HG03469 (cell line): ENCODE data around the gene GLIPR1.
"Not testable (repeated sequence)": the region's sequence is repeated elsewhere in the genome, so short reads cannot be mapped to it uniquely, and the experiment has no call there.

ENCODE experiments used
- ATAC-seq: cut with Tn5 transposase; IDR thresholded peaks from one replicate; pipeline ENCODE4 v1.9.1; 2021; ENCODE audit warnings: mild to moderate bottlenecking, moderate library complexity, moderate number of reproducible peaks; ENCODE audit not compliant: unreplicated experiment

GLIPR1 gene

GRCh38 chr12:75480469-75480949 is at the start of gene GLIPR1:
Gene GLIPR1, plus strand, starts transcription at chr12:75480755. Its CDS starts 126 bp downstream, at chr12:75480881.
- peak; percentile 92 for ATAC-seq

DNA sequence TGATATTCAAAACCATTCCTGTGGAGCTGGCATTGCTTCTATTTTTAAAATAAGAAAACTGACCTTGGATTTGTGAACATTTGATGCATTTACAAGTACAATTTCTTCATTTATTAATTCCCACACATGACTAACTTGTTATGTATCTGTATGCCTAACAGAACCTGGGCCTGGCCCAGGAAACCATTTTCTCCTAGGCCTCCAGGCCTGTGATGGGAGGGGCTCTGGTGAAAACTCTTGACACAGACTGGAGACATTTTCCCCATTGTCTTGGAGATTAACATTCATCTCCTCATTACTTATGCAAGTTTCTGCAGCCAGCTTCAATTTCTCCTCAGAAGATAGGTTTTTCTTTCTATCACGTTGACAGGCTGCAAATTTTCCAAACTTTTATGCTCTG is 47.6 kb upstream of the GLIPR1 start:
- no peak for ATAC-seq

- peak; percentile 71 for ATAC-seq
Observed at GRCh38 chr12:75437564-75437963, 43.0 kb upstream of the GLIPR1 start.

DNA sequence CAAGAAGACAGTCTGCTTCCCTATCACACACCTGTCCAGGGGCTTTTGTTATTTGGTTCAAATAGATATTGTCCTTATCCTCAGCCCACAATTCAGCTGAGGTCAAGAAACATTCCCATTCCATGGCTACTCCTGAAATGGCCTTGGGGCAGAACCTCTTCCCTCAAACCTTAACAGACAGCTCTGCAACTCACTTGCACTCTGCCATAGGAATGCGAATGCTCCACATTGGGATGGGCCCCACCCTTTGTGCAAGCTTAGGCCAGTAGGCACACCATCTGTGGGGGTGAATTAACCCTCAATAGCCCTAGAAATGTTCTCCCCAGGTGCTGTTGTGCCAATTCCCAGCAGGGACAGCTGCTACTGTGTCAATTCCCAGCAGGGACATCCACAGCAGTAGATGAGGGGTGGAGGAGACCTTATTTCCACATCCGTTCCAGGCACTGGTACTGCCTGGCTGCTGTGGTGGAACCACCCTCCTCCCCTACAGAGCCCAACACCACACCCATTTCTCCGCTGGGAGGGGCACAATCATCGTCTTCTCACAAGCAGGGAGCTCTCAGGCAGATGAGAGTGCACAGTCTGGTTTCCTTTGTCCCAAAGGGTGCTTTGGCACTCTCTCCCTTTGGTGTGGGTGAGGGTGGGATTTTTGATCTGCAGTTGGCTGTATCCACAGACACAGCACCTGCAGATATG is 42.3 kb upstream of the GLIPR1 start:
- ATAC-seq = no peak

- ATAC-seq = no peak
Observed at GRCh38 chr12:75439048-75439447, 41.5 kb upstream of the GLIPR1 start.

DNA sequence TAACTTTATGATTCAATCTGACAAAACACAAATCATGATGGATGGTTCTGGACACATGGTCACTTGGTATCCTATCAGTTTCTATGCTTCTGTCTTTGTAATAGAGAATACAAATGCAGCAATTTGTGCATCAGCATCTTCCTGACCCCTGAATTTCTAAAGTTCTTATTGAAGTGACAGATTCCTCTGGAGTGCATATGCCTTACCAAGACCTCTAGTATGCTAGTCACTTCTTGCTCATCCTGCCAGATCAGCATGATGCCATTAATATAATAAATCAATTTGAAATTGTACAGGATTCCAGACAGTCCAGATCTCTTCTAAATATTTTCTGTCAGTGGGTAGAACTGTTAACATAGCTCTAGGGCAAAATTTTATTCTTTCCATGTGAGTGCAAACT is 40.6 kb upstream of the GLIPR1 start:
- no peak for ATAC-seq

DNA sequence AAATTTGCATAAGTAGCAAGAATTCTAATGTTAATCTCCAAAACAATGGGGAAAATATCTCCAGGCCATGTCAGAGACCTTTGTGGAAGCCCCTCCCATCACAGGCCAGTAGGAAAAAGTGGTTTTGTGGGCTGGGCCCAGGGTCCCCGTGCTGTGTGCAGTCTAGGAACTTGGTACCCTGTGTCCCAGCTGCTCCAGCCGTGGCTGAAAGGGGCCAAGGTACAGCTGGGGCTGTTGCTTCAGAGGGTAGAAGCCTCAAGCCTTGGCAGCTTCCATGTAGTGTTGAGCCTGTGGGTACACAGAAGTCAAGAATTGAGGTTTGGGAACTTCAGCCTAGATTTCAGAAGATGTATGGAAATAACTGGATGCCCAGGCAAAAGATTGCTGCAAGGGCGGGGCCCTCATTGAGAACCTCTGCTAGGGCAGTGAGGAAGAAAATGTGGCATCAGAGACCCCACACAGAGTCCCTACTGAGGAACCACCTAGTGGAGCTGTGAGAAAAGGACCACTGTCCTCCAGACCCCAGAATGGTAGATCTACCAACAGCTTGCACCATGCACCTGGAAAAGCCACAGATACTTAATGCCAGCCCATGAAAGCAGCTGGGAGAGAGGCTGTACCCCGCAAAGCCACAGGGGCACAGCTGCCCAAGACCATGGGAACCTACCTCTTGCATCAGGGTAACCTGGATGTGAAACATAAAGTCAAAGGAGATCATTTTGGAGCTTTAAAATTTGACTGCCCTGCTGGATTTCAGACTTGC is 38.7 kb upstream of the GLIPR1 start:
- not testable (repeated sequence) for ATAC-seq

GRCh38 chr12:75442454-75442853 is 38.1 kb upstream of the GLIPR1 start:
- not testable (repeated sequence) for ATAC-seq

- ATAC-seq = no peak
Observed at GRCh38 chr12:75443709-75444108, 36.8 kb upstream of the GLIPR1 start.

DNA sequence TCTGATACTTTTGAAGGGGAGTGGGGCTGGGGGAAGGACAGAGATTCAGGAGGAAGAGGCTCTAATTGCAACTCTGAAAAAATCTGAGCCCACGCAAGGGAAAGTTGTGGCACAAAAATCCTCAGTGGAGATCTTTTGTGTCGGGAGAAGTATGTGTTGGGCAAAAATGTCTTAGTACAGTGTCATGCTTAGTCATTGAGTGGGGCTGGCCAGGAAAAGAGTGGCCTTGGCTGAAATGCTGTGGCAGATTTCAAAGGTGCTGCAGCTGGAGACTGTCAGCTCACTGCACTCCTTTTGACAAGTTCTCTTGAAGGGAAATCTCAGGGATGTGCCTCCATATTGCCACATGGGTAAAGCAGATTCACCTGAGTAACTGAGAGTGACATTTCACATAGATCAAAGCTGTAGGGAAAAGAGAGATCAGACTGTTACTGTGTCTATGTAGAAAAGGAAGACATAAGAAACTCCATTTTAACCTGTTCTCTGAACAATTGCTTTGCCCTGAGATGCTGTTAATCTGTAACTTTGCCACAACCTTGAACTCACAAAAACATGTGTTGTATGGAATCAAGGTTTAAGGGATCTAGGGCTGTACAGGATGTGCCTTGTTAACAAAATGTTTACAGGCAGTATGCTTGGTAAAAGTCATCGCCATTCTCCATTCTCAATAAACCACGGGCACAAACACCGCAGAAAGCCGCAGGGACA is 36.0 kb upstream of the GLIPR1 start:
- no peak for ATAC-seq

DNA sequence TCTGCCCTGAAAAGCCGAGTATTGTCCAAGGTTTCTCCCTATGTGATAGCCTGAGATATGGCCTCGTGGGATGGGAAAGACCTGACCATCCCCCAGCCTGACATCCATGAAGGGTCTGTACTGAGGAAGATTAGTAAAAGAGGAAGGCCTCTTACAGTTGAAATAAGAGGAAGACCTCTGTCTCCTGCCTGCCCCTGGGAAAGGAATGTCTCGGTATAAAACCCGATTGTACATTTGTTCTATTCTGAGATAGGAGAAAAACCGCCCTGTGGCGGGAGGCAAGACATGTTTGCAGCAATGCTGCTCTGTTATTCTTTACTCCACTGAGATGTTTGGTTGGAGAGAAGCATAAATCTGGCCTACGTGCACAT is 35.4 kb upstream of the GLIPR1 start:
- not testable (repeated sequence) for ATAC-seq

GRCh38 chr12:75446857-75447256 is 33.7 kb upstream of the GLIPR1 start:
- no peak for ATAC-seq

GRCh38 chr12:75447691-75448393 is 32.7 kb upstream of the GLIPR1 start:
- ATAC-seq = no peak

GRCh38 chr12:75452675-75453330 is 27.8 kb upstream of the GLIPR1 start:
- ATAC-seq = no peak

- no peak for ATAC-seq
Observed at GRCh38 chr12:75455839-75456238, 24.7 kb upstream of the GLIPR1 start.

DNA sequence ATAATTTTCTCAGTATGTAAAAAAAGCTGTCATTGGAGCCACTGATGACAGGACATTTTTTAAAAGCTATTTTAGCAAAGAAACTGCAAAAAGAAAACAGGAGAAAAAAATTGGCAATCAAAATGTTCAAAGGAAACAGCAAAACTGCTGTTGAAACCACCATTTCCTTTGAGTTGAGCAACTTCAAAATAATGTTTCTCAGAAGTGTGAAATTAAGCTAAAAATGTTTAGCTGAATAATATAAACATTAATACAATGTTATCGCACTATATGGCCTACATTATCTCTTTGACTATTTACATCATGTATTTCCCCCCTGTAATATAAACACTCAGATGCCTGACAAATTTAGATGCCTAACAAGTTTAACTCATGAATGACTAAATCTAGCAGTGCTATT is 23.4 kb upstream of the GLIPR1 start:
- ATAC-seq = no peak

GRCh38 chr12:75457866-75458265 is 22.7 kb upstream of the GLIPR1 start:
- not testable (repeated sequence) for ATAC-seq

DNA sequence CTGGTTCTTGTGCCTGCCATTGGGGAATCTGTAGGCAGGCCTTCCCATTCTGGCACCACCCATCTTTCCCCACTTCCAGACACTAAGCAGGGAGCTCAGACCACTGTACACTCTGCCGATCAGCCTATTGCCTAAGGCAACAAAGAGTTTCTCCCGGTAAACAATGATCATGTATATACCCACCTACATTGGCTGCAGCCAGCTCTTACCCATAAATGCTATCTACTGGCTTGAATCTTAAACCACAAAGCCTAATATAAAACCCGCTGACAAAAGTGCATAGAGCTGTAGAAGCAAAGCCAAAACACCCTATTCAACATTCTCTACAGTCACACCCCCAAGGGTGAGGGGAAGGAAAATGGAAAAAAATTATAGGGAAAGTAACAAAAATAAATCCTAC is 20.8 kb upstream of the GLIPR1 start:
- no peak for ATAC-seq

DNA sequence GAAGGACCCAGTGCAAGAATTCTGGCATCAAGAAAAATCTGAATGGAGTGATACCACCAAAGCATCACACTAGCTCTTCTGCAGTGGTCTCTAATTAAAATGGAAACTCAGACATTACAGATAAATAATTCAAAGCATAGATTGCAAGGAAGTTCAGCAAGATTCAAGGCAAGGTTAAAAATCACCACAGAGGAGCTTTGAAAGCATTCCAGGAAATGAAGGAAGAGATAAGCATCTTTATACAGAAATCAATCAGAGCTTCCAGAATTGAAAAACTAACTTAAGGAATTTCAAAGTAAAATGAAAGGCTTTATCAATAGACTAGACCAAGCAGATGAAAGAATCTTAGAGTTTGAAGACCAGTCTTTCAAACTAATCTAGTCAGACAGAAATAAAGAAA is 20.4 kb upstream of the GLIPR1 start:
- ATAC-seq = no peak
